Measurements from ENCODE around the gene ARFGEF3. TPM values are rescaled to one million over a fixed set of nuclear protein-coding genes. Genes with fewer than 3 reads are reported as not detected.
"Not testable (repeated sequence)": the region's sequence is repeated elsewhere in the genome, so short reads cannot be mapped to it uniquely, and the experiment has no call there.

The ARFGEF3 gene
- total RNA-seq, 1 donor from 2014 or later, result 3.8 TPM

GRCh38 chr6:138285800-138286199 is 124.1 kb downstream of the ARFGEF3 start:
- H3K4me1 Mint-ChIP-seq, result no peaks in the 10 kb centered on the region
- H3K4me3 Mint-ChIP-seq, result no peak overlapping the region
- Histone ChIP-seq H3K79me2 (ENCODE audit: low read depth) (no peaks in the 10 kb centered on the region), H2AFZ (replicated peaks) (no peak overlapping the region), H3K9ac (no peak overlapping the region), H3K36me3 (no peaks in the 10 kb centered on the region), H3K4me1 (no peaks in the 10 kb centered on the region), H4K20me1 (ENCODE audit: low read depth) (no peaks in the 10 kb centered on the region), H3K27ac (no peak overlapping the region), H3K4me3 (no peak overlapping the region), H3K27me3 (no peaks in the 10 kb centered on the region), H3K9me3 (ENCODE audit: low read depth) (no peaks in the 10 kb centered on the region), H3F3A (ENCODE audit: low read depth) (no peaks in the 10 kb centered on the region), H3K4me2 (no peak overlapping the region)
- no peaks in the 10 kb centered on the region for H3K27me3 Mint-ChIP-seq (ENCODE audit: insufficient read depth, low read depth)
- peak; percentile 39 for TF ChIP-seq CTCF (IDR thresholded peaks at IDR 0.05)
- TF ChIP-seq EZH2phosphoT487 (IDR thresholded peaks at IDR 0.05), result no peak
- no peaks in the 10 kb centered on the region for H3K36me3 Mint-ChIP-seq
- H3K27ac Mint-ChIP-seq, result no peak overlapping the region
- no peaks in the 10 kb centered on the region for H3K9me3 Mint-ChIP-seq
- DNase-seq (ENCODE audit: low spot score), result peak; percentile 19

- Mint-ChIP-seq H3K36me3 (no peaks in the 10 kb centered on the region), H3K27ac (no peak overlapping the region), H3K9me3 (no peaks in the 10 kb centered on the region), H3K27me3 (ENCODE audit: insufficient read depth, low read depth) (no peaks in the 10 kb centered on the region), H3K4me3 (no peak overlapping the region), H3K4me1 (no peaks in the 10 kb centered on the region)
- H3K9me3 ChIP-seq (ENCODE audit: low read depth), result no peaks in the 10 kb centered on the region
- no peak overlapping the region for H2AFZ ChIP-seq (replicated peaks)
- TF ChIP-seq EZH2phosphoT487 (IDR thresholded peaks at IDR 0.05) (no peak), CTCF (IDR thresholded peaks at IDR 0.05) (no peak), EZH2 (IDR thresholded peaks at IDR 0.05) (no peak)
- DNase-seq (ENCODE audit: low spot score), result no peak
- peaks cover 7% of the 10 kb centered on the region for H3K4me1 ChIP-seq
- no peak overlapping the region for H3K4me2 ChIP-seq
- H3K27ac ChIP-seq, result no peak overlapping the region
- no peaks in the 10 kb centered on the region for H3K36me3 ChIP-seq
- H3K27me3 ChIP-seq, result no peaks in the 10 kb centered on the region
- no peak overlapping the region for H3K4me3 ChIP-seq
- H4K20me1 ChIP-seq (ENCODE audit: low read depth), result no peaks in the 10 kb centered on the region
- H3K79me2 ChIP-seq (ENCODE audit: low read depth), result no peaks in the 10 kb centered on the region
- H3F3A ChIP-seq (ENCODE audit: low read depth), result no peaks in the 10 kb centered on the region
- H3K9ac ChIP-seq, result no peak overlapping the region
Observed at GRCh38 chr6:138286698-138287097, 125.0 kb downstream of the ARFGEF3 start.

GRCh38 chr6:138287144-138287955 is 125.6 kb downstream of the ARFGEF3 start:
- Histone ChIP-seq H3K36me3 (no peaks in the 10 kb centered on the region), H3K4me1 (peaks cover 7% of the 10 kb centered on the region), H3K9me3 (ENCODE audit: low read depth) (no peaks in the 10 kb centered on the region), H3K27me3 (no peaks in the 10 kb centered on the region), H3K9ac (no peak overlapping the region), H4K20me1 (ENCODE audit: low read depth) (no peaks in the 10 kb centered on the region), H3K79me2 (ENCODE audit: low read depth) (no peaks in the 10 kb centered on the region), H3K4me3 (no peak overlapping the region), H3K4me2 (no peak overlapping the region), H2AFZ (replicated peaks) (no peak overlapping the region), H3F3A (ENCODE audit: low read depth) (no peaks in the 10 kb centered on the region), H3K27ac (no peak overlapping the region)
- Mint-ChIP-seq H3K27ac (no peak overlapping the region), H3K4me3 (no peak overlapping the region), H3K36me3 (no peaks in the 10 kb centered on the region), H3K9me3 (no peaks in the 10 kb centered on the region), H3K27me3 (ENCODE audit: insufficient read depth, low read depth) (no peaks in the 10 kb centered on the region), H3K4me1 (no peaks in the 10 kb centered on the region)
- peak; percentile 47 for DNase-seq (ENCODE audit: low spot score)
- TF ChIP-seq EZH2phosphoT487 (IDR thresholded peaks at IDR 0.05), result no peak
- TF ChIP-seq CTCF (IDR thresholded peaks at IDR 0.05), result peak; percentile 64

- not testable (repeated sequence) for H3K27me3 Mint-ChIP-seq (ENCODE audit: insufficient read depth, low read depth); H3K4me1 ChIP-seq; H3K27ac ChIP-seq; H3K36me3 ChIP-seq; H2AFZ ChIP-seq (replicated peaks); H3K9ac ChIP-seq; H3K36me3 Mint-ChIP-seq; H3K27ac Mint-ChIP-seq; H3K9me3 Mint-ChIP-seq; H3K79me2 ChIP-seq (ENCODE audit: low read depth); H3K27me3 ChIP-seq; DNase-seq (ENCODE audit: low spot score); H3K4me3 ChIP-seq; H3F3A ChIP-seq (ENCODE audit: low read depth); H3K4me1 Mint-ChIP-seq; H3K4me3 Mint-ChIP-seq; H3K4me2 ChIP-seq; H3K9me3 ChIP-seq (ENCODE audit: low read depth); H4K20me1 ChIP-seq (ENCODE audit: low read depth)
Observed at GRCh38 chr6:138288428-138289085, 126.8 kb downstream of the ARFGEF3 start.
